GM21360 (cell line): ENCODE results near the gene CNTRL.
"Not testable (repeated sequence)": the region's sequence is repeated elsewhere in the genome, so short reads cannot be mapped to it uniquely, and the experiment has no call there.

Experiments
- ATAC-seq: cut with Tn5 transposase; IDR thresholded peaks from one replicate; pipeline ENCODE4 v1.9.1; 2021; ENCODE audit warnings: mild to moderate bottlenecking, moderate library complexity; ENCODE audit not compliant: unreplicated experiment

The CNTRL gene

GRCh38 chr9:121179373-121179721, 104.6 kb downstream of the CNTRL start:
- ATAC-seq = not testable (repeated sequence)

DNA sequence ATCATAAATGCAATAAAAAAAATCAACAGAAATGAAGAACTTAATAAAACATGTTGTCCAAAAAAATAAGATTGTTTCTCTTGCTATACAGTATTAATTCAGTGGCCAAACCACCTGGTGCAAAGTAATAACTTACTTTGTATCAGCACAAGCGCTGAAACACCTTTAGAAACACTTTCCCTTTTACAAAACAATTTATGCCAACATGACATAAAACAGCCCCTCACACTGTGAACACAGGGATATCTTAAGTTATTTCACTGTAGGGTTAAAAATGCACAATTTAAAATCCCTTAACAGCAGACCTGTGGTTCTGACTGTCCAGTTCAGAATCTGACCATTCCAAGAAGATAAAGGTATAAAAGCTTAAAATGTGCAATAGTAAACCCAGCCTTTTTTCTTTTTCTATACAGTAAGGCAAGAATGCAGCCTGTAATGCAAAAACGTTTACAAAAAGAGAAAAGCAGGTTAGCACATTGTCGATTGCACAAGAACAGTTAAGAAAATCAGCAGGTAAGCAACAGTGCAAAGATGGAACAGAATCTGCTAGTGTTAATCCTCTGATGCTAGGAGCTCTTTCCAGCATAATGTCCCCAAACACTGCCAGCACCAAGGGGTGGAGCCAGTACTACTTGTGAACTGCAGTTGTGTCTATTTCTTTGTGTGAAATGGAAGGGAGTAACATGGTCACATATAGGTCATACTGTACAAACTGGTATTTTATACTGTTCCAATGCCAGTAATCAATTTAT, 105.4 kb downstream of the CNTRL start:
- no peak for ATAC-seq

GRCh38 chr9:121182101-121182836, 107.5 kb downstream of the CNTRL start:
- no peak for ATAC-seq

- no peak for ATAC-seq
Measured at GRCh38 chr9:121182989-121183388, 108.2 kb downstream of the CNTRL start.

GRCh38 chr9:121183666-121184423, 109.1 kb downstream of the CNTRL start:
- no peak for ATAC-seq

DNA sequence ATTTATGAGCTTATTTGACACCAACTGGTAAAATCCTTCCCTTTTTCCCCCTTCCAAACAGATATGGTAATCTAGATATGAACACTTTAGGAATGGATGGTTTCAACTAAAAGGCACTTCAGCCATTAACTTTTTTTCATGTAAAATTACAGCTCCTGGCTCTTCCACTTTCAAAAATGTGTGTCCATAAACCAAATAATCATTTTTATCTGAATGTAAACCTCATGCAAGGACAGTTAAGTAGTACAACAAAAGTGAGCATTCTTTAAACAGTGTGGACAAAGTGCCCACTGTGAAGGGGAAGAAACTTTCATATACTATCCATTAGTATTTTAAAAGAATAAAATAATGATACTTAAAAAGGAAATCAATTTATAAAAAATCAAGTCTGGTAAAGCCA, 109.7 kb downstream of the CNTRL start:
- ATAC-seq = no peak

DNA sequence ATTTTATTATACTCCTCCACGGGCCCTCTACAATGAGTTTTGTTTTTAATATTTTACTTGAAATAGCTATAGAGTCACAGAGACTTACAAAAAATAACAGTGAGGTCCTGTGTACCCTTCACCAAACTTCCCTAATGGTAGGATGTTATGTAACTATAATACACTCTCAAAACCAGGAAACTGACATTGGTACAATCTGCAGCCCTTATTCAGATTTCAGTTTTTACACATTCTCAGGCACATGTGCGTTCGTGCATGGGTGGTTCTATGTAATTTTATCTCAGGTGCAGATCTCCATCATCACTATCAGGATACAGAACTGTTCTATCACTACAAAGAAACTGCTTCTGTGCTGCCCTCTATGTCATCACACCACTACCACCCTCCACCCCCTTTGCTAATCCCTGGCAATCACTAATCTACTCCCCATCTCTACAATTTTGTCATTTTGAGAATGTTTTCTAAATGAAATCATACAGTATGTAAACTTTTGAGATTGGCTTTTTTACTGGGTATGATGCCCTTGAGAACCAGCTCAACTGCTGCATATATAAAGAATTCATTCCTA, 110.5 kb downstream of the CNTRL start:
- ATAC-seq = no peak

GRCh38 chr9:121185774-121186403, 111.1 kb downstream of the CNTRL start:
- no peak for ATAC-seq

GRCh38 chr9:121187636-121188305, 113.0 kb downstream of the CNTRL start:
- ATAC-seq = no peak

GRCh38 chr9:121189006-121189405, 114.3 kb downstream of the CNTRL start:
- no peak for ATAC-seq

DNA sequence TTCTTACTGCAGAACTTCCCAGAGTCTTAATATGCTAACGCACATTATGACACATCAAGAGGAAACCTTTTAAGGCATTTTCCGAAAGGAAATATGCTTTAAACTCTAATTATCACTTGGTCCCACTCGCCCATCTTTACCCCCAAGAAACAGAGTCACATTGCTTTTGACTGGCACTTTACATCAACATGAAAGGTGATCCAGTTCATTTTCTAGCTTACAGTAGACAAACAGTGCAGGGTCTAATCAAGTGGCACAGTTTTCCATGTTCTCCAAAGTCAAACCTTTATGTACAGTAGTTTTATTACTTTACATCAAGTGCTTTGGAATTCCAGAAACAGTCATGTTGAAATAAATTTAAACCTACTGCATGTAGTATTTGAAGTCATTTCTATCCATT, 114.9 kb downstream of the CNTRL start:
- no peak for ATAC-seq

- no peak for ATAC-seq
Measured at GRCh38 chr9:121191235-121191634, 116.5 kb downstream of the CNTRL start.

DNA sequence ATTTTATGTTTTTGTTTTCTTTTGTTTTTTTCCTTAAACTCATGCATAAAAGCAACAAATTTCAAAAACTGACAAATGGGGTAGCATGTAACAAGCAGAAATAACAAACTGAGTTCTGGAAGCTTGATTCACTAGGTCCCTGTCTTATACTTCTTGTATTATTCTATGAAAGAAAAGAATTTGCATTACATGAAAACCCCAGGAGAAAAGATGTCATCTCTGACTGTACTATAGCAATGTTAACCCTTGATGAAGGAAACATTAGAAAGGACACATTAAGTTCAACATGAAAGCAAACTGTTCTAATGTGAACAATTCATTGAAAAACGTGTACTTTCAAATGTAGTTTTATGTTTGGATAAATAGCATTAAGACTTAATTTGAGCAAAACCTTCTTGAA, 117.8 kb downstream of the CNTRL start:
- ATAC-seq = no peak

DNA sequence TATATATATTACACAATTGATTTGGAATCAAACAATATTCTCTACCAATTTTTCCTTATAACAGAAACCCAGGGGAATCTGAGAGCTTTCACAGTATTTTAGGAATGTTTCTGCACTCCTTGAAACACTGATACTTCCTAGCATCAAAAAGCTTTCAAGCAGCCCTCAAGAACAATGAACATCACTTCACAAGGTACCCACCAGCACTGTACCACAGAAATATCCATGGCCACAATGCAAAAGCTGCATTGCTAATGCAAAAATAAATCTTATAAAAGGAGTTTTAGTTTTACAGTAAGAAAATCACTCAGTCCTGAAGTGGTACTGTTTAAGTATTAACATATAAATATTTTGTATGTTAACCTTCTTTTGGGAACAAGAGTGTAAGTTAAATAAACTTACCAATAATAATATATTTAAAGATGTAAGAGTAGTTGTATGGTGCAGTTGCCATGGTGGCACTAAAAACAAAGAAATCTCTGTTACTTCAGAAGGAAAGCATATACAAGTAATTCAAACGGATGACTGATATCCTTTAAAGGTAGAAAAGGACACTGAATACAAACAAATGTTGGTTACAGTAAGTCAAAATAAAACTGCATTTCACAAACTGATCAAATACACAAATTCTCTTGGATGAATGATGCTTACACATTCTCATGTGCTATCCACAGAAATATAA, 118.3 kb downstream of the CNTRL start:
- no peak for ATAC-seq

- no peak for ATAC-seq
Measured at GRCh38 chr9:121194730-121195129, 120.0 kb downstream of the CNTRL start.

DNA sequence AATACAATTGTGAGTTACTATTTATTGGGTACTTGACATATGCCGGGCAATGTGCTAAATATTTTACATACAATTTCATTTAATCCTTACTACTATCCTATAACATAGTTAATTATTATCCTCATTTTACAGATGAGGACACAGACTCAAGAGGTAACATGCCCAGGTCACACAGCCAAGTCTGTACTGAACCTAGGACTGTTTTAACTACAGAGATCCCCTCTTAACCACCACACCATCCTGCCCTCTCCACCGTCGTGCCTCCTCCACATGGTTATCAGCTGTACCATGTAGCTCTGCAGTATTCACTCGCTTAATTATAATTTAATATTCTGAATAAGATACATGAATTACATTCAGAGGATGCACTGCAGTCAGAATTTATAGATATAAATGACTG, 121.6 kb downstream of the CNTRL start:
- no peak for ATAC-seq

GRCh38 chr9:121197132-121197531, 122.4 kb downstream of the CNTRL start:
- no peak for ATAC-seq

DNA sequence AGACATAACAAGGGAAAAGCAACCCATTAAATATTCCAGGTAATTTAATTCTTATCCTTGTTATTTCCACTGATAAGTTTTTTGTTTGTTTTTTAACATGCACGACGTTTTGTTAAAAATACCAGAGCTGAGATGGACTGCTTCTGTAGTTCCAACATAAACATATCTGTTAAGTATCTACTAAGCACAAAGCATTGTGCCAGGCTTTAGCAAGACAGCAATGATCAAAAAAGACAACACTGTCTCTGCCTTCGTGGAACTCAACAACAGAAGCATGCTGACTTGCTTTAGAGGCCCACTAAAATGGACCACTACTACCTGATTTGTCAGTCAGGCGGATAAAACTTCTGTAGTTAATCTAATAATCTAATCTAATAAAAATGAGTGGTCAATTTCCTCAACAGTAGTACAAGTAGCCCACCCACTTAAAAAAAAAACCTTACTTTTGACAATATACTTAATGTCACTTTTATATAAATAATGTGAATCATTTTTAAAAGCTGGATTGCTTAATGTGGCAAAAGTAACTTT, 123.8 kb downstream of the CNTRL start:
- ATAC-seq = no peak

DNA sequence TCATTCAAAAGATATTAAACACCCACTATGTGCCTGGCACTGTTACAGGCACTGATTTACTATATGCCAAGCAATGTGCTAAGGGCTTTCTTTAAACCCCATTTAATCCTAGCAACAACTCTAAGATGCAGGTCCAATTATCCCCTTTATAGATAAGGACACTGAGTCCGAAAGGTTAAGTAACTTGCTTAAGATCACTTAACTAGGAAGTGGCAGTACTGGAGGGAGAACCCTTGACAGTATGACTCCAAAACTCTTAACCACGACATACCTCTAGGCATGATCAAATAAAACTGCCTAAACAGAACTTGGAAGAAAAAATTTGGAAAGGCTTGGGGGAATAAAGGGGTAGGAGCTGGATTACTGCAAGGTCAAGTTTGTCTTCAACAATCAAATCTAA, 125.2 kb downstream of the CNTRL start:
- ATAC-seq = no peak

- ATAC-seq = no peak
Measured at GRCh38 chr9:121200356-121200755, 125.6 kb downstream of the CNTRL start.
